ENCODE results near the gene SHC2. TPM values are rescaled to one million over a fixed set of nuclear protein-coding genes. Genes with fewer than 3 reads are reported as not detected.
"Not testable (repeated sequence)": the region's sequence is repeated elsewhere in the genome, so short reads cannot be mapped to it uniquely, and the experiment has no call there.

SHC2 gene
- total and polyA plus RNA-seq, 11 donors: 6.7 to 35.8 (median 14.6) TPM

DNA sequence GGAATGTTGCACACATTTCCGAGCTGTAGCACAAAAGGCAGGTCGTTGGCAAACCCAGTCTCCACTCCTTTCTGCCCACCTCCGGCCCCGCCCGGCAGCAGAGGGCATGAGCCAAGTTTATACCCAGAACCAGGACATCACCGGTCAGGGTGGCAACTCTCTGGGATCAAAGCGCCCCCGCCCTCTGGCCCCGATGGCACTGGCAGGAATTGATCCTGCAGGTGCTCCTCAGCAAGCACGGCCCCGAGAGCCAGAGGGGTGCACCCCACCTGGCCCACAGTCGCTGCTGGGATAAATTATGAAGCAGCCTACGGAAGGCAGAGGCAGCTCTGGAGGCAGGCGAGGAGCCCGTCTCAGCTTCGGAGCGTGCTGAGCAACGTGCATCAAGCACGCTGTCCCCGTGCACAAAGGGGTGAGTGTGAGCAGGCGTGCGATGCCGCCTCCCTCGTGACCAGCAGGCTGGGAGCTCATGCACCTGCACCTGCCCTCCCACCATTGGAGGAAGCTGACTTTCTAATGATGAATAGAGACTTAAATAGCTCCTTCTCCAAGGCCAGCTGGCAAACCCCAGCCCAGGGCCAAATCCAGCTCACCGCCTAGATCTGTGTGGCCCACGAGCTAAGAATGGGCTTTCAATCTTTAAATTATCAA lies 25.7 kb downstream of the SHC2 start:
- ATAC-seq: peak; percentile 53 to 88 (median 70)
- WGBS, 4 donors: 87 to 92% (median 90%) methylated on average over 12 to 26 of the region's 26 CpGs
- intact Hi-C loops (cut with DNase I): no loop called here

DNA sequence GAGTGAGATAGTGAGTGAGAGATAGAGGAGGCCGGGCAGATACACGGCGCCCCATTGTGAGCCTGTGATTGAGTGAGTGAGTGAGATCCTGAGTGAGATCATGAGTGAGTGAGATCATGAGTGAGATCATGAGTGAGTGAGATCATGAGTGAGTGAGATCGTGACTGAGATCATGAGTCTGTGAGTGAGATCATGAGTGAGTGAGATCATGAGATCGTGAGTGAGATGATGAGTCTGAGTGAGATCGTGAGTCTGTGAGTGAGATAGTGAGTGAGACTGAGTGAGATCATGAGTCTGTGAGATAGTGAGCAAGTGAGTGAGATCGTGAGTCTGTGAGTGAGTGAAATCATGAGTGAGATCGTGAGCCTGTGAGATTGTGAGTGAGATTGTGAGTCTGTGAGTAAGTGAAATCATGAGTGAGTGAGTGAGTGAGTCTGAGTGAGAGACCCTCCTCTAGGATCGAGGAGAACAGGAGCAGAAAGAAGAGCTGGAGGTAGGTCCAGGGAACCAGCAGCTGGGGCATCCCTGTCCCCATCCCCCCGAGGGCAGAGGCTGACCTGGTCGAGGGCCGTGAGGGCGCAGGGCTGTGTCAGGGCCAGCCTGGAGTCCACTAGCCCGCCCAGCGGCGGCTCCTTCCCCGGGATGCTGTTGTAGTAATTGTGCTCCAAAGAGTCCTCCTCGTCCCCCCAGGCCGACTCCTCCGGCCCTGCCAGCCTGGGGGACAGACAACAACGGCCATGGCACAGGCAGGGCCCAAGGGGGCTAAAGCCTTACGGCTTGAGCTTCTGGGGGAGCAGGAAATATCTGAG lies 26.5 kb downstream of the SHC2 start:
- TF ChIP-seq POLR2A (IDR thresholded peaks at IDR 0.05): no peak
- TF ChIP-seq, protein P1, sequence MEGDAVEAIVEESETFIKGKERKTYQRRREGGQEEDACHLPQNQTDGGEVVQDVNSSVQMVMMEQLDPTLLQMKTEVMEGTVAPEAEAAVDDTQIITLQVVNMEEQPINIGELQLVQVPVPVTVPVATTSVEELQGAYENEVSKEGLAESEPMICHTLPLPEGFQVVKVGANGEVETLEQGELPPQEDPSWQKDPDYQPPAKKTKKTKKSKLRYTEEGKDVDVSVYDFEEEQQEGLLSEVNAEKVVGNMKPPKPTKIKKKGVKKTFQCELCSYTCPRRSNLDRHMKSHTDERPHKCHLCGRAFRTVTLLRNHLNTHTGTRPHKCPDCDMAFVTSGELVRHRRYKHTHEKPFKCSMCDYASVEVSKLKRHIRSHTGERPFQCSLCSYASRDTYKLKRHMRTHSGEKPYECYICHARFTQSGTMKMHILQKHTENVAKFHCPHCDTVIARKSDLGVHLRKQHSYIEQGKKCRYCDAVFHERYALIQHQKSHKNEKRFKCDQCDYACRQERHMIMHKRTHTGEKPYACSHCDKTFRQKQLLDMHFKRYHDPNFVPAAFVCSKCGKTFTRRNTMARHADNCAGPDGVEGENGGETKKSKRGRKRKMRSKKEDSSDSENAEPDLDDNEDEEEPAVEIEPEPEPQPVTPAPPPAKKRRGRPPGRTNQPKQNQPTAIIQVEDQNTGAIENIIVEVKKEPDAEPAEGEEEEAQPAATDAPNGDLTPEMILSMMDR (IDR thresholded peaks at IDR 0.05): no peak
- no peak overlapping the region for H3K27ac ChIP-seq
- H3K27me3 ChIP-seq: no peaks in the 10 kb centered on the region
- H3K9me3 ChIP-seq: no peaks in the 10 kb centered on the region
- H3K36me3 ChIP-seq: peaks cover 0 to 20% (median 4%) of the 10 kb centered on the region in 9 donors
- WGBS, 4 donors: 89 to 93% (median 90%) methylated on average over 19 to 22 of the region's 22 CpGs
- peaks cover 0 to 5% (median 0%) of the 10 kb centered on the region in 12 donors for H3K4me1 ChIP-seq
- DNase-seq (no peak), ATAC-seq (no peak)
- intact Hi-C loops (cut with DNase I): no loop called here
- no peak overlapping the region for H3K4me3 ChIP-seq

More for the DNA sequence above, 25.7 kb downstream of the SHC2 start:
- H3K36me3 ChIP-seq: peaks cover 0 to 17% (median 4%) of the 10 kb centered on the region in 9 donors
- H3K4me1 ChIP-seq: peaks cover 0 to 5% (median 0%) of the 10 kb centered on the region in 12 donors
- no peak overlapping the region for H3K4me3 ChIP-seq
- DNase-seq: no peak
- H3K27ac ChIP-seq: no peak overlapping the region
- H3K9me3 ChIP-seq: no peaks in the 10 kb centered on the region
- TF ChIP-seq, protein P1 (IDR thresholded peaks at IDR 0.05): no peak
- TF ChIP-seq POLR2A (IDR thresholded peaks at IDR 0.05): no peak
- no peaks in the 10 kb centered on the region for H3K27me3 ChIP-seq

DNA sequence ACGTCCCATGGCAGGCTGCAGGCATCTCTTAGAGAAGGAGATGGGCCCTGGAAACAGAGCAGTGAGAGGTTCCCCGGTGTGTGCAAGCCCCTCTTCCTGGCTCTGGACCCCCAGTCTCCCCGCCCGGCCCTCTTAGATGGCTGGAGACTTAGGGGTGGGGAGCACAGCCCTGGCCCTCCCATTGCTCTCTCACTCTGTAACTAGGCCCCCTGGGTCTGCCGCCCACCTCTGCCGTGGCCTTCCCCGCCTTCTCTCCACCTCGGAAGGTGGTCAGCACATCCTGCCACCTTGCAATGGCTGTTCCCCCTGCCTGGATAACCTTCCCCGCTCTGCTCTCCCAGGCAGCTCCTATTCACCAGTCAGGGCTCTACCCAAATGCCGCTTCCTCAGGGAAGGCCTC lies 30.1 kb downstream of the SHC2 start:
- WGBS, 4 donors: 96 to 100% (median 97%) methylated on average over 10 of the region's 10 CpGs
- DNase-seq (no peak), ATAC-seq (peak in 1 of 4 donors; percentile 21)
- Histone ChIP-seq H3K4me3 (no peak overlapping the region), H3K27ac (no peak overlapping the region), H3K4me1 (peaks cover 0 to 8% (median 0%) of the 10 kb centered on the region in 12 donors), H3K36me3 (peaks cover 0 to 19% (median 4%) of the 10 kb centered on the region in 9 donors), H3K27me3 (no peaks in the 10 kb centered on the region), H3K9me3 (no peaks in the 10 kb centered on the region)
- no peak for TF ChIP-seq POLR2A (IDR thresholded peaks at IDR 0.05)
- TF ChIP-seq, protein P1 (IDR thresholded peaks at IDR 0.05): no peak
- intact Hi-C loops (cut with DNase I): no loop called here

DNA sequence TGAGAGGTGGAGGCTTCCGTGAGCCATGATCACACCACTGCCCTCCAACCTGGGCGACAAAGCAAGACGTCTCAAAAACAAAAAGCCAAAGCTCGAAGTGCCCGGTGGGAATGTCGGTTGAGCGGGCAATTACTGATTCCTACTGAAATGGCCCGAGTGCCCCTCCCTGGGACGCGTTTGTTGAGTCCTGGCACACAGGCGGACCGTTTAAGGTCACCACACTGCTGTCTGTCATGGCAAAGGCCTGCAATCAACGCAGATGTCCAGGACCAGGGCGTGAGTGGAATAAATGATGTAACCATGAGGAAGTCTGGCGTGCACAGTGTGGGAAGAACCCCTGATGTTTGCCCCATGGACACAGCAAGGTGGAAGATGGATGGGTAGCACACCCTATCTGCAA lies 32.7 kb downstream of the SHC2 start:
- intact Hi-C loops (cut with DNase I): no loop called here
- 94 to 98% (median 94%) methylated on average over 15 of the region's 15 CpGs for WGBS, 4 donors
- no peaks in the 10 kb centered on the region for H3K9me3 ChIP-seq
- H3K27me3 ChIP-seq: no peaks in the 10 kb centered on the region
- DNase-seq (peak in 1 of 5 donors; percentile 28), ATAC-seq (no peak)
- H3K36me3 ChIP-seq: peaks cover 0 to 17% (median 0%) of the 10 kb centered on the region in 9 donors
- H3K27ac ChIP-seq: no peak overlapping the region
- H3K4me3 ChIP-seq: no peak overlapping the region
- H3K4me1 ChIP-seq: peaks cover 0 to 3% (median 0%) of the 10 kb centered on the region in 12 donors
- TF ChIP-seq, protein P1 (IDR thresholded peaks at IDR 0.05): no peak

DNA sequence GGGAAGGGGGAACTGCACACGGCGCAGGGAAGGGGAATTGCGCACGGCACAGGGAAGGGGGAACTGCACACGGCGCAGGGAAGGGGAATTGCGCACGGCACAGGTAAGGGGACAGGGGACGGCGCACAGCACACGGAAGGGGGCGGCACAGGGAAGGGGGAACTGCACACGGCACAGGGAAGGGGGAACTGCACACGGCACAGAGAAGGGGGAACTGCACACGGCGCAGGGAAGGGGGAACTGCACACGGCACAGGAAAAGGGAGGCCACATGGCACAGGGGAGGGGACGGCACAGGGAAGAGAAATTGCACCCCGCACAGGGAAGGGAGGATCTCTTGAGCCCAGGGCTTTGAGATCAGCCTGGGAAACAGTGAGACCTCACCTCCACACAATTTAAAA lies 33.2 kb downstream of the SHC2 start:
- DNase-seq (peak in 1 of 5 donors; percentile 7), ATAC-seq (peak in 1 of 4 donors; percentile 14)
- H3K4me3 ChIP-seq; H3K27ac ChIP-seq; H3K4me1 ChIP-seq; intact Hi-C loops (cut with DNase I); H3K27me3 ChIP-seq; H3K9me3 ChIP-seq: not testable (repeated sequence)
- H3K36me3 ChIP-seq: peaks cover 0 to 17% (median 0%) of the 10 kb centered on the region in 9 donors
- 70 to 84% (median 79%) methylated on average over 14 to 19 of the region's 19 CpGs for WGBS, 4 donors
